NCI-H524 (cell line): ENCODE measurements around the gene ZMYM4.
"Not testable (repeated sequence)": the region's sequence is repeated elsewhere in the genome, so short reads cannot be mapped to it uniquely, and the experiment has no call there.

Experiments used
- DNase-seq, 2 experiments: peaks; one replicate each; lab custom pipeline; 2025; lab: John Stamatoyannopoulos, UW

The ZMYM4 gene

DNA sequence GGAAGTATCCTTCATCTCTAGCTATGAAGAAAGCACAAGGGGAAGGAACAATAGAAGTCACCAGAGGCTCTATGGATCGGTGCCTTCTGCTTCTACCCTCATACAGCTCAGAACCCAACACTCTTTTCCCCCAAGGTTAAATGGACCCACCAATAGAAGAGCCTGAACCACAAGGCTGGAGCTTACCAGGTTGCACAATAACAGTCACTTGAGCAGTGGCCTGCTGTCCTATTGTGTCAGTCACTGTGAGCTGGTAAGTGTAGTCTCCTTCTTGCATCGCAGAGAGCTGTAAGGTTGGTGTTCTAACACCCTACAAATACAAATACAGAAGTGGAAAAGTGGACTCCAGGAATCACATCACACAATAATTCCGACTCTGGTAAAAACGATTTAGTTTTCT is 185.7 kb downstream of the ZMYM4 start:
- DNase-seq: no peak

DNA sequence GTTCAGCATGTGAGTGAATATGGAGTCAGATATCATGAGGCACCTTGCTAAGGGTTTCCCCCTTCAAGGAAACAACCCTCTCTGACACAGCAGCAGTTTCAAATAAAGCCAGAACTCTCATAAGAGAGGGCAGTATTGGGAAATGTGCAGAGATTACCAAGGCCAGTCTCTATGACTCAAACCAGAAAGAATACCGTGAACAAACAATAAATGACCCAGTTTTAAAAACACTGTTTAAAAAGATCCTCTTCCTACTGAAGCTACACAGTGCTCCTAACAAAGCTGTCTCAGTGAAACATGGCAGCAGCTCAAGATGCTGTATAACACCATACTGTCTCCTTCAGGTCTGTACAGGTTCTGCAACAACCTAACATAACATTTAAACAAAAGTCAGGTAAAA is 186.1 kb downstream of the ZMYM4 start:
- no peak for DNase-seq

DNA sequence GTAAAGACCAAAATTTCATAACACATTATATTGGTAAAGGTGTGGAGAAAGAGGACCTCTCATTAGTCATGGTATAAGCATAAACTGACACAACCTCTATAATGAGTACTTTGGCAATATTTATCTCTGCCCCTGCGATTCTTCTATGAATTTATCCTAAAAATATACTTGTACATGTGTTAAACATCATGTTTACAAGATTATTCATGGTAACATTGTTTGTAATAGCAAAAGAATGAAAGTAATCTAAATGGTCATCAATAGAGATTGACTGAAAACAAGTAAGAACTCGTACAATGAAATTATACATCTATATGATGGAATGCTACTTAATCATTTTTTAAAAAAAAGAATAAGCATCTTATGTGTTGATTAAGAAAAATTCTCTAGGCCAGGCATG is 192.3 kb downstream of the ZMYM4 start:
- no peak for DNase-seq

DNA sequence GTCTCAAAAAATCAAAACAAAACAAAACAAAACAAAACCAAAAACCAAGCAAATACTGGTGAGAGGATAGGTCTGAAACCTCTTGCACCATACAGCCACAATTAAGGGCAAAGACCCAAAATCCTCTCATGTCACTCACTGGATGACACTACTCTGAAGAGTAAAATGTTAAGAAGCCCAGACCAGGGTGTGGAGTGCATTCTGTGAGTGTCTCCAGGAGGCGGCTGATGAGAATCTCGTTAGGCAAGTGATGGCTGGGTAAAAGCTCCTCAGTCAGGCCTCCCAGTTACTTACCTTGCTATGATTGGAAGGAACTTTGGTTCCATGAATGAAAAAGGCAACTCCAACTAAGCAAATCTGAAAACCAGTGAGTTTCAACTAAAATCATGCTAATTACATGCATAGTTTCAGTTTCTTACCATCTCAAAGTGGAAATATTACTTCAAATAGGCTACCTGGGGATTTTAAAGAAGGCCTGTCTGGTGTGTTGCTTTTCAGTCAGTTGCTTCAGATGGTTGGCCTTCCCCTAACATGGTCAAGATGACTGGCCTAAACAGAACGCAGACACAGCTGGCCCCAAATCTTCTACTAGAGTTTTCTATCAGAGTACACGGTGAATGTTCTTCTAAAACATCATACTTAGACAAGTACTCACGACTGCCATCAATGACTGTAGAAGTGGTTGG is 193.6 kb downstream of the ZMYM4 start:
- DNase-seq: no peak

DNA sequence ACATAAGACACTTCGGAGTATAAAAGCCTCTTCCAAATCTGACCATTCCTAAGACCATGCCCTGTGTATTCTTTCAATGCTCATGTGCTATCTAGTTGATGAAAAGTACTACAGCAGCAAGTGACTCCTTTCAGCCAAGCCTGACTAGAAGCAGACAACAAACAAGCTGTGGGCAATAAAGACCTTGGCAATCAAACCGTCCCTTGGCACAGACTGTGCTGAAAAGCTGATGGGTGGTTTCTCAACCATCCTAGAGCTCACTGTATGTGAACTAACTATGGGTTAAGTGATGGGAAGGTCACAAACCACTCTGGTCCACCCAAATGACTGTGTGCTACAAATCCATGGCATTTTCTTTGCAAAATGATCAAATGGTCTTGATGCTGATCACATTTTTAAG is 194.7 kb downstream of the ZMYM4 start:
- DNase-seq: no peak

DNA sequence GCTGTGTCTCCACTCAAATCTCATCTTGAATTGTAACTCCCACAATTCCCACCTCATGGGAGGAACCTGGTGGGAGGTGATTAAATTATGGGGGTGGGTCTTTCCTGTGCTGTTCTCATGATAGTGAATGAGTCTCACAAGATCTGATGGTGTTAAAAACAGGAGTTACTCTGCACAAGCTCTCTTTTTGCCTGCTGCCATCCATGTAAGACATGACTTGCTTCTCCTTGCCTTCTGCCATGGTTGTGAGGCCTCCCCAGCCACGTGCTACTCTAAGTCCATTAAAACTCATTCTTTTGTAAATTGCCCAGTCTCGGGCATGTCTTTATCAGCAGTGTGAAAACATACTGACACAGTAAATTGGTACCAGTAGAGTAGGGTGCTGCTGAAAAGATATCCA is 195.2 kb downstream of the ZMYM4 start:
- DNase-seq: not testable (repeated sequence)

DNA sequence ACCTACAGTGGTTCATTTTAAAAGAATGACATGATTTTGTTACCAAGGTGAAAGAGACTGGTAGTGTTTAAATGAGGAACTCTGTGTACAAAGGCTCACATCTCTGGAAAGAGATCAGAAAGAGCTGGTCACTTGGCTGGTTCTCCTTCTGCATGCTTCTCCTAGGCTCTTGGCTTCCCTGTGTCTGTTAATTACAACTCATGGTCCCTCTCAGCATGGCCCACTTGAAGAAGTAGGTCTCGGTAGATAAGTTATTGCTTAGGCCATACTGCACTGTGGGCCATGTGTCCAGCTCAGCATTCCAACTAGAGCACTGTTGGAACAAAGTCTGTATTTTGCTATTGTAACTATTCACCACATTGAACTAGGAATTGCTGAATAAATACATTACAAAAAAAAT is 197.6 kb downstream of the ZMYM4 start:
- no peak for DNase-seq

DNA sequence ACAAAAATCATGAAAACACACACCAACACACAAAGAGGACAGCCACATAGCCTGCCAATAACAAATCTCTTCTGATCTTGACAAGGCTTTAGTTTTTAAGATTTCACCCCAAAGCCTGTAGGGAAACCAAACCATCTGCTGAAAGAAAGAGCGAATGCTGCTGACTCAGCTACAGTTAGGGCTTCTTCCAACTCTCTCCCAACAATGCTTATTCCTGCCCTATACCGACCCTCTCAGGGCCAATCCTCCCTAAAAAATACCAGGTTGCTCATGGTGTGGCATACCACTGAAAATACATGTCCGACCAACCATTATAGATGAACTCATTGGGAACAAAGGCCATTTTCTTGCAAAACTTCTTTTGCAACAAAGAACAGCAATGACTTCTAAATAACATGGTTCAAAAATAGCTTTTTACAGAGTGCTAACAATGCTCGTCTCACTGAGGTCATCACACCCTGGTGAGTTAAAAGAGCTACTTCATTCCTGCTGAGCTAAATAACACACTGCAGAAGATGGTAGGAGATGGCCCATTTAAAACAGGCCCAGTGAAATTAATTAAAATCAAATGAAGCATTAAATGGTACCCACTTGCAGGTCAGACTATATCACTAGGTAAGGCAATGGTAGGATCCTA is 202.6 kb downstream of the ZMYM4 start:
- no peak for DNase-seq
